Urothelium cell line (cell line): ENCODE data around the gene VASH2.
A peak's percentile ranks its signal among the peaks of the same experiment; 100 is the strongest.
"Not testable (repeated sequence)": the region's sequence is repeated elsewhere in the genome, so short reads cannot be mapped to it uniquely, and the experiment has no call there.

Experiments
- DNase-seq: peaks from one replicate; pipeline ENCODE4 v3.0.0; 2011; ENCODE audit warnings: low spot score, mixed read lengths
- FAIRE-seq: peaks from 2 replicates; lab custom pipeline; 2011; peaks lifted over from hg19 to GRCh38; lab: Jason Lieb, UNC

The VASH2 gene

DNA sequence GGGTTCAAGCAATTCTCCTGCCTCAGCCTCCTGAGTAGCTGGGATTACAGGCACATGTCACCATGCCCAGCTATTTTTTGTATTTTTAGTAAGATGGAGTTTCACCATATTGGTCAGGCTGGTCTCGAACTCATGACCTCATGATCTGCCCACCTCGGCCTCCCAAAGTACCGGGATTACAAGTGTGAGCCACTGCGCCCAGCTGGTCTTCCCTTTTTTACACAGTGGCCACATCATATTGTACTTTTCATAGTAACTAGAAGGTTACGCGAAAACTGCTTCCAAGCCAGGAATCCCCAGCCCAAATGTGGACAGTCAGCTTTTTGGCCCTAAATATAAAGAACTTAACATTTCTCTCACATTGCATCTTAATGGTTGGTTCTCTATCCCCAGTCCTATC lies 4.2 kb downstream of the VASH2 start:
- FAIRE-seq (no peak), DNase-seq (no peak)

GRCh38 chr1:212955098-212955497 lies 4.8 kb downstream of the VASH2 start:
- FAIRE-seq: no peak
- no peak for DNase-seq

GRCh38 chr1:212955961-212956620 lies 5.8 kb downstream of the VASH2 start:
- DNase-seq (no peak), FAIRE-seq (no peak)

DNA sequence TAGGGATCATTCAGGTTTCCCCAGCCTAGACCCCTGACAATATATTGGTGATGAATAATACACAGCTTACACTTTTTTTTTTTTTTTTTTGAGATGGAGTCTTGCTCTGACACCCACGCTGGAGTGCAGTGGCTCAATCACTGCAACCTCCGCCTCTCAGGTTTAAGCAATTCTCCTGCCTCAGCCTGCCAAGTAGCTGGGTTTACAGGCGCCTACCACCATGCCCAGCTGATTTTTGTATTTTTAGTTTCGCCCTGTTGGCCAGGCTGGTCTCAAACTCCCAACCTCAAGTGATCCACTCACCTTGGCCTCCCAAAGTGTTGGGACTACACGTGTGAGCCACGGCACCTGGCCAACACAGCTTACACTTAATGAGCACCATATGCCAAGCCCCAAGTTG lies 7.2 kb downstream of the VASH2 start:
- FAIRE-seq: no peak
- no peak for DNase-seq

DNA sequence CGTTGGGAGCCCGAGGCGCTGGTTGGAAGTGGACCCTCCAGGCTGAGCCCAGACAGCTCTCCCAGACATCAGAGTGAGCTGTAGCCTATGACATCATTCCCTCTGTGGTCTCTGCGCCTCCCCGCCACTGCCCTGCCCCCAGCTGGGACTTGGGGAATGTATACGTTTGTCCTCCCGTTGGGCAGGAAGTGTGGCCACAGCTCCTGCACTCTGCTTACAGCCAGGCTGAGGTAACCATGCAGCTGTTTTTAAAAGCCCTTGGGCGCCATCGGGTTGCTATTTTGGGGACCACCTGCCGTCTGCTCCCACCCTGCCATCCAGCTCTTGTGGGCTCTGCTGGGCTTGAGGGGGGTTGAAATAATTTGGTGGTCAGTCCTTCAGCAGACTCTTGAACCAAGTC lies 7.8 kb downstream of the VASH2 start:
- FAIRE-seq (no peak), DNase-seq (peak; percentile 59)

DNA sequence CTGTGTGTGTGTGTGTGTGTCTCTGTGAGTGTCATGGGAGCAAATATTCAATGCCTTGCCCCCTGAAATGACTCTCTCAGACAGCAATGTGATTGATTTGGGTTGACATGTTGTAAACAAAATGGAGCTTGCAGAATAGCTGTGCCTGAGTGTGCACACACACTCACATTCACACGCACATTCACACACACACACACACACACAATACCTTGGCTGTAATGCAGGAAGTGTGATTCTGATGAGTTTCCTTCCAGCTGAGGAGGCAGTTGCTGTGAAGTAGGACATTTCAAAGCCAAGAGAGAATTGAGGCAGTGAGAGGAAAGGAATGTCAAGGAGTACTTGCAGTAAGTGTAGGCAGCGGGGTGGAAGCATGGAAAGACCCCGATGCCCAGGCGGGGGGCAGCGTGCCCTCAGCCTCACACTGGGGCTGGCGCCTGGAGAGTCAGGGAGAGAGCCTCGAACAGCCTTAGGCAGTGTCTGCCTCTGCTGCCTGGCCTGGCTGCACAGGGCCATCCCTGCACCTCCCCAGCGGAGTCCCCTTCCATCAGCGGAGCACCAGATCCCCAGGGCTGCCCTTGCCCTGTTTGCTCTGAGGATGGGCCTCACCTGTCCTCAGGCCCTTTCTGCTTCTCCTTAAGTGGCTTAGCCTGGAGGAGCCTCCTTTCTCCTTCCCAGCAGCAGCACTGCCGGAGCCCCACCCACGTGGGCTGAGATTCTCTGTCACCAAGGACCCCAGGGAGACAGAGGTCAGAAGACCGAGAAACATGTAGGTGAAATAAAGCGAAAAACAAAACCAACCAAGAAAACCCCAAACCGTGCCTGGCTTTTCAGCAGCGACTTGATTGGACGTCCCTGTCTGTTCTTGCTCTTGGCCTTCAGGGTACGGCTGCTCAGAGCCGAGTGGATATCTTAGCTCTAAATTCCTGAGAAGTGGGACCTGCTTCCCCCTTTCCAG lies 9.2 kb downstream of the VASH2 start:
- FAIRE-seq (no peak), DNase-seq (no peak)

GRCh38 chr1:212960932-212961331 lies 10.6 kb downstream of the VASH2 start:
- DNase-seq (no peak), FAIRE-seq (no peak)

- FAIRE-seq (no peak), DNase-seq (no peak)
Measured at GRCh38 chr1:212962509-212962908, 12.2 kb downstream of the VASH2 start.

- DNase-seq: no peak
- no peak for FAIRE-seq
Measured at GRCh38 chr1:212964102-212964501, 13.8 kb downstream of the VASH2 start.

- FAIRE-seq, DNase-seq: not testable (repeated sequence)
Measured at GRCh38 chr1:212964993-212965392, 14.7 kb downstream of the VASH2 start.

GRCh38 chr1:212966616-212967015 lies 16.3 kb downstream of the VASH2 start:
- FAIRE-seq (no peak), DNase-seq (no peak)

GRCh38 chr1:212967801-212968200 lies 17.5 kb downstream of the VASH2 start:
- DNase-seq (peak; percentile 57), FAIRE-seq (peak; percentile 20)

GRCh38 chr1:212968368-212968863 lies 18.1 kb downstream of the VASH2 start:
- FAIRE-seq: no peak
- no peak for DNase-seq

GRCh38 chr1:212970085-212970484 lies 19.7 kb downstream of the VASH2 start:
- DNase-seq (no peak), FAIRE-seq (no peak)

DNA sequence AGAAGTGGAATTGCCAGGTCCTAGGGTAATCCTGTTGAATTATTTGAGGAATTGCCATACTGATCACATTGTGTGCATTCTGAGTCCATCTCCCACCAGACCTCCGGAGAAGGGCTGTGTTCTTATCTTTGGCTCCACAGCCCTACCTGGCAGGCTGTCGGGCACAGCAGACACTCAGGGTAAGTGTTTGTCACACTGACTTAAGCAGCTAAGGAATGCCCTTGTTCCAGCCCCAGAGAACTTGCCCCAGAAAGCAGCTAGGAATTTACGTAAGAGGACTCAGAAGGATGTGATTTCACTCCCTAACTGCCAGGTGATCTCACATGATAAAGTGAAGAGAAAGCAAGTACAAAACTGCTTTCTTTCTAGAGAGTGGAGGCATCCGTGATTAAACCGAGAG lies 21.0 kb downstream of the VASH2 start:
- DNase-seq (no peak), FAIRE-seq (no peak)

DNA sequence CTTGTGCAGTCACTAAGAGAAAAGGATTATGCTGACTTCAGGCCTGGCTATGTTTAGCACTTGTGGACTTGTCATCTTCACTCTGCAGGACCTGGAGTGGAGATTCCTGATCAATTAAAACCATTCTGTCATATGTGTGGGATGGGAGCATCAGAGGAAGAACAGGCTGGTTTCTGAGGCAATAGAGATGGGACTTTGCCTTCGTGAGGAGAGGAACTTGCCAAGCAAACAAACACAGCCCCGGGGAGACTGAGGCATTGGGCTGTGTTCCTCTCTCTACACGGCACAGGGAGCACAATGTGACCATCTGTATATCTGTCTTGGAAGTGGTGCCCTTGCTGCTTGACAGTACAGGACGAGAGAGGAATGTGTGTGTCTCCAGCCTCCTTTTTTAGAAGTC lies 23.1 kb downstream of the VASH2 start:
- peak; percentile 35 for FAIRE-seq
- no peak for DNase-seq

GRCh38 chr1:212973899-212974298 lies 23.6 kb downstream of the VASH2 start:
- no peak for DNase-seq
- no peak for FAIRE-seq

GRCh38 chr1:212974711-212975110 lies 24.4 kb downstream of the VASH2 start:
- DNase-seq: no peak
- no peak for FAIRE-seq

- FAIRE-seq (no peak), DNase-seq (no peak)
Measured at GRCh38 chr1:212975111-212975918, 25.0 kb downstream of the VASH2 start.

DNA sequence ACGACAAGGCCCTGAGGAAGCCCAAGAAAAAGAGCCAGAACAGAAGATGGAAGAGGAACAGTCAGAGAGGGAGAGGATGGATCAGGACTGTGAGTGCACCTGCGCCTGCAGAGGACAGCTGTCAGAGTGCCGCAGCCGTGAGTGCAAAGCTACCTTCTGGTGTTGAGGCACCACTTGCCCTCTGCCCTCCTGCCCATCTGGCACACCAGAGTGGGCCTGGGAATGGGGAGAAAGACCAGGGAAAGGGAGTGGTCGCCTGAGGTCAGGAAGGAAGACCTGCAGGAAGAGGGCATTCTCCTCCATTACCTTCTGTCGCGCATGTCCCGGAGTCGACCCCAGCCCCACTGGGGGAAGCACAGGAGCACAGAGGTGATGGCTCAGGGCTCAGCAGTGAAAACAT lies 26.2 kb downstream of the VASH2 start:
- FAIRE-seq: no peak
- DNase-seq: no peak
